HEK293T (cell line): ENCODE data around the gene CCL4L2.
"Not testable (repeated sequence)": the region's sequence is repeated elsewhere in the genome, so short reads cannot be mapped to it uniquely, and the experiment has no call there.

Source experiments
- CTCF ChIA-PET: fragments of 350-600 bp; formaldehyde crosslinking; extraction: SDS; loops from one replicate; lab custom pipeline; 2021; ENCODE audit warnings: antibody characterized with exemption, inconsistent platforms; lab: Yijun Ruan, JAX
- POLR2A ChIA-PET: fragments of 350-600 bp; formaldehyde crosslinking; extraction: SDS; loops from one replicate; lab custom pipeline; 2020; ENCODE audit warnings: antibody characterized with exemption, inconsistent platforms; lab: Yijun Ruan, JAX
- DNase-seq: peaks from one replicate; pipeline ENCODE4 v3.0.0; 2012; ENCODE audit warnings: mixed read lengths; ENCODE audit errors: extremely low spot score
- ARNT ChIP-seq: fragments of 450-650 bp; IDR thresholded peaks from 2 replicates; pipeline ENCODE4 v1.6.1; 2017; ENCODE audit warnings: mild to moderate bottlenecking
- BHLHE40 ChIP-seq: fragments of 450-650 bp; IDR thresholded peaks from 2 replicates; pipeline ENCODE4 v1.6.1; 2016; ENCODE audit warnings: mild to moderate bottlenecking, moderate library complexity, borderline replicate concordance
- CTBP1 ChIP-seq: fragments of 450-650 bp; IDR thresholded peaks from 2 replicates; pipeline ENCODE4 v1.6.1; 2016; ENCODE audit warnings: borderline replicate concordance
- ELF4 ChIP-seq: fragments of 450-650 bp; IDR thresholded peaks from 2 replicates; pipeline ENCODE4 v1.6.1; 2017; ENCODE audit warnings: antibody characterized with exemption
- FOXA1 ChIP-seq: fragments of 450-650 bp; IDR thresholded peaks from 2 replicates; pipeline ENCODE4 v1.6.1; 2016; ENCODE audit warnings: mild to moderate bottlenecking
- FOXK2 ChIP-seq: fragments of 450-650 bp; IDR thresholded peaks from 2 replicates; pipeline ENCODE4 v1.6.1; 2016; ENCODE audit warnings: mild to moderate bottlenecking
- FOXM1 ChIP-seq: fragments of 450-650 bp; IDR thresholded peaks from 2 replicates; pipeline ENCODE4 v1.6.1; 2017; ENCODE audit warnings: mild to moderate bottlenecking, borderline replicate concordance
- HDGF ChIP-seq: fragments of 450-650 bp; IDR thresholded peaks from 2 replicates; pipeline ENCODE4 v1.6.1; 2017; ENCODE audit warnings: antibody characterized with exemption, borderline replicate concordance
- L3MBTL2 ChIP-seq: fragments of 450-650 bp; conservative IDR thresholded peaks from 2 replicates; pipeline ENCODE4 v1.6.1; 2016; ENCODE audit warnings: mild to moderate bottlenecking
- LEF1 ChIP-seq: fragments of 450-650 bp; IDR thresholded peaks from 2 replicates; pipeline ENCODE4 v1.6.1; 2017; ENCODE audit warnings: mild to moderate bottlenecking, borderline replicate concordance
- NFRKB ChIP-seq: fragments of 450-650 bp; IDR thresholded peaks from 2 replicates; pipeline ENCODE4 v1.6.1; 2016; ENCODE audit warnings: mild to moderate bottlenecking, moderate library complexity
- SP1 ChIP-seq: fragments of 450-650 bp; IDR thresholded peaks from 2 replicates; pipeline ENCODE4 v1.6.1; 2017
- SUZ12 ChIP-seq: fragments of 450-650 bp; IDR thresholded peaks from 2 replicates; pipeline ENCODE4 v1.6.1; 2016; ENCODE audit warnings: mild to moderate bottlenecking
- TARDBP ChIP-seq: fragments of 450-650 bp; IDR thresholded peaks from 2 replicates; pipeline ENCODE4 v1.6.1; 2016
- ZNF384 ChIP-seq: fragments of 450-650 bp; IDR thresholded peaks from 2 replicates; pipeline ENCODE4 v1.6.1; 2016
- TF ChIP-seq, protein P1 (sequence below): fragments of 450-650 bp; IDR thresholded peaks from 2 replicates; pipeline ENCODE4 v1.6.1; 2016

Gene CCL4L2

DNA sequence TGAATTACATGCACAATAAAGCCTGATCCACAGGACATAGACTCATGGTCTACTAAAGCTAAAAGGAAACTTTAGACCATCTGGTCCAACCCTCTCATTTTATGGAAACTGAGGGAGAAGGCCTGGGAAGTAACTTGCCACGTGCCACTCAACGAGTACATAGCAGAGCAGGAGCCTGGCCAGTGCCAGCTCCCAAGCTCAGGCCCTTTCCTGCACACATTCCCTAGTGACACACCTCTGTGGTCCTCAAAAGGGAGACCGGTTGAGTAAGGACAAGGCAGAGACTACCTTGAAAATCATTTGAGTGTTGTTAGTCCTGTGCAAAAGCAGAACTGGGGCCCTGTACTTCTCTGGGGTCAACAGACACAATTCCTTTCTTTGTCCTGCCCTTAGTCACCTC lies 2.8 kb downstream of the CCL4L2 start:
- POLR2A ChIA-PET: no interaction called here
- CTCF ChIA-PET: no interaction called here
- TF ChIP-seq NFRKB (no peak), LEF1 (no peak), HDGF (no peak), ZNF384 (no peak), SUZ12 (no peak), L3MBTL2 (no peak), FOXA1 (no peak), CTBP1 (no peak), FOXM1 (no peak), SP1 (no peak), BHLHE40 (no peak), ELF4 (no peak), TARDBP (no peak), ARNT (no peak), FOXK2 (no peak)
- TF ChIP-seq, protein P1, sequence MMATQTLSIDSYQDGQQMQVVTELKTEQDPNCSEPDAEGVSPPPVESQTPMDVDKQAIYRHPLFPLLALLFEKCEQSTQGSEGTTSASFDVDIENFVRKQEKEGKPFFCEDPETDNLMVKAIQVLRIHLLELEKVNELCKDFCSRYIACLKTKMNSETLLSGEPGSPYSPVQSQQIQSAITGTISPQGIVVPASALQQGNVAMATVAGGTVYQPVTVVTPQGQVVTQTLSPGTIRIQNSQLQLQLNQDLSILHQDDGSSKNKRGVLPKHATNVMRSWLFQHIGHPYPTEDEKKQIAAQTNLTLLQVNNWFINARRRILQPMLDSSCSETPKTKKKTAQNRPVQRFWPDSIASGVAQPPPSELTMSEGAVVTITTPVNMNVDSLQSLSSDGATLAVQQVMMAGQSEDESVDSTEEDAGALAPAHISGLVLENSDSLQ: no peak
- no peak for DNase-seq

- ChIA-PET POLR2A (no interaction called here), CTCF (no interaction called here)
- no peak for TF ChIP-seq SP1
- TF ChIP-seq ARNT: no peak
- TF ChIP-seq ZNF384: no peak
- no peak for TF ChIP-seq NFRKB
- no peak for TF ChIP-seq SUZ12
- no peak for TF ChIP-seq FOXK2
- no peak for TF ChIP-seq FOXM1
- no peak for TF ChIP-seq LEF1
- no peak for TF ChIP-seq TARDBP
- no peak for TF ChIP-seq L3MBTL2
- DNase-seq: no peak
Measured at GRCh38 chr17:36214918-36215317, 4.1 kb downstream of the CCL4L2 start.

DNA sequence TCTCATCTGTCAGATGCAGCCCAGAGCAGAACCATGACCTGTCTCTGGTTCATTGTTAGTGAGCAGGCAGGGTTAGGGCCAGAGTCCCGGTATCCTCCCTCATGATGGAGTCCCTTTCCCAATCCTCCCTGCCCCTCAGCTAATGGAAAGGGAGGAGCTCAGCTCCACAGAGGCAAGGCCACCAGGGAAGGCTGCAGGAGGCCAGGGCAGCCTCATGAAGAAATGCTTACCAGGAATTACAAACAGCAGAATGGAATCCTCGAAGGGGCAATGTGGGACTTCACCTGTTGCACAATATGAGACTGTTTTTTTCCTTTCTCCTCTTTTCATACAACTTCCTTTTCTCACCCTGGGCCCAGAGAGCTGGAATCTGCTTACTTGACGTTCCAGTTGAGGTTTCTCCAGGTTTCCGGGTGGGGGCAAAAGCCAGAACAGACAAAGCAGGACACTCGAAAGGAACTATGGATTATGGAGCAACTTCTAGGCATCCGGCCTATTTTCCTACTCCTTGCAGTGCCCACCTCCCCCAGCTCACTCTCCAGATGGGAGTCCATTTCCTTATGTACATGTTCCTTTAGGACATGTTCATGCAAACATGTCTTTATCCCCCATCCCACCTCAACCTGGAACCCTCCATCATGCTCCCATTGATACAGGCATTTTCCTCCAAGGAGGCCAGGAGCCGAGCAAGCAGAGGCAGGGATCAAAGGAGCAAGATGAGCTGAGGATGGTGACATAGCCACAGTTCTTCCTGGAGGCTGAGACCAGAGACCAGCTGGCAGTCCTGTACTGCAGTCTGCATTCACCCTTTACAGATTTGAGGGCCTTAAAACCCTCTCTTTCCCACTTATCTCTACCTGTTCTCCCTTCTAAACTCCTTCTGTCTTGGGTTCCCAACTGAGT lies 4.8 kb downstream of the CCL4L2 start:
- POLR2A ChIA-PET, DNase-seq: not testable (repeated sequence)

GRCh38 chr17:36219556-36219955 lies 8.7 kb downstream of the CCL4L2 start:
- CTCF ChIA-PET, POLR2A ChIA-PET, DNase-seq: not testable (repeated sequence)

More for the DNA sequence above, 4.8 kb downstream of the CCL4L2 start:
- CTCF ChIA-PET: not testable (repeated sequence)

GRCh38 chr17:36220737-36221580 lies 10.1 kb downstream of the CCL4L2 start:
- POLR2A ChIA-PET, CTCF ChIA-PET, DNase-seq: not testable (repeated sequence)

- POLR2A ChIA-PET, DNase-seq, CTCF ChIA-PET: not testable (repeated sequence)
Measured at GRCh38 chr17:36221581-36222100, 10.8 kb downstream of the CCL4L2 start.

DNA sequence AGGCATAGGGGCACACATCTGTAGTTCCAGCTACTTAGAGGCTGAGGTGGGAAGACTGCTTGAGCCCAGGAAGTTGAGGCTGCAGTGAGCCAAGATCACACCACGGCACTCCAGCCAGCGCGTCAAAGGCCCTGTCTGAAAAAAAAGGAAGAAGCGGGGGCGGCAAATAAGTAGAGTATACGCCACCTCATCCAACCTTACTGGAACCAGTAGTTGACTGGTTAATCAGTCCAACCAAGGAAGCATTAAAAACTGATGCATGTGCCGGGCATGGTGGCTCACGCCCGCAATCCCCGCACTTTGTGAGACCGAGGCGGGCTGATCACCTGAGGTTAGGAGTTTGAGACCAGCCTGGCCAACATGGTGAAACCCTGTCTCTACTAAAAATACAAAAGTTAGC lies 12.1 kb downstream of the CCL4L2 start:
- CTCF ChIA-PET, POLR2A ChIA-PET: not testable (repeated sequence)

DNA sequence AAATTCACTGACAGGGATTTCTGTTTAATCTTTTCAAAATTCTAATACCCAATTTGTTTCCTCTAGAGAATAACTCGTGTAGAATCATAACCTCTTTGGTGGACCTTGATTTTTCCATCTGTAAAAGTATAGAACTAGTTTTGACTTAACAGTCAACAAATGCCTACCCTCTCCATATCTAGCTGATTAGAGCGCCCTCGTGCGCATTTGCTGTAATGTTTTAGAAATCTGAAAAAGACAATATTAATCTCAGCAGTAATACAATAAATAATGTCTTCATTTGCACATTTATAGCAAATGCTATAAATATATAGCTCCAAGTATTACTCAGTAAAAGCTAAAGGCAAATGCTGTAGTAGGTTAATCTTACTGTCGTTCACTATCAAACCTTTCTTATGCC lies 18.8 kb downstream of the CCL4L2 start:
- CTCF ChIA-PET, DNase-seq, POLR2A ChIA-PET: not testable (repeated sequence)

More for the DNA sequence above, 12.1 kb downstream of the CCL4L2 start:
- not testable (repeated sequence) for DNase-seq

GRCh38 chr17:36242046-36242445 lies 31.2 kb downstream of the CCL4L2 start:
- CTCF ChIA-PET, POLR2A ChIA-PET, DNase-seq: not testable (repeated sequence)
